ACHN (cell line): Measurements from ENCODE around the gene MRPS26.
A peak's percentile ranks its signal among the peaks of the same experiment; 100 is the strongest.
"Not testable (repeated sequence)": the region's sequence is repeated elsewhere in the genome, so short reads cannot be mapped to it uniquely, and the experiment has no call there.

Source experiments
- DNase-seq: peaks from one replicate; pipeline ENCODE4 v3.0.0-alpha.2; 2015
- in situ Hi-C: cut with HindIII; loops from 2 replicates; pipeline ENCODE4 v1.10.0; 2017; ENCODE audit warnings: low sequenced_read_pairs, low pct_ligation_motif_present, low pct_unique_long_range_greater_than_20kb

MRPS26 gene

DNA sequence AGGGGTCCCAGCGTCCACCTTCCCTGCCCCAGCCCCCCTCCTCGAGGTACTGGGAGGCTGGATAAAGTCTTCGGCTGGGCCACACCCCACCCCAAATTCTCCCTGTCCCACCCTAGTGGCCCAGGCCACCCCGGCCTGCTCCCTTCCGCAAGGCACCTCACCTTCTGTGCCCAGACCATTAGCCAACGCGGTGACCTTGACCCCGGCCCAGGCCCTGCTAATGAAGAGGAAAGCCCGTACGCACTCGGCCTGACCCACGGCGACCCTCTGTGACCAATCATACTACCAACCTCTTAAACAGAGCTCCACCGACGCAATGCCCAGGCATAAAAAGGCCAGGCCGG, 25.4 kb downstream of the MRPS26 start:
- in situ Hi-C loops: no loop called here

DNA sequence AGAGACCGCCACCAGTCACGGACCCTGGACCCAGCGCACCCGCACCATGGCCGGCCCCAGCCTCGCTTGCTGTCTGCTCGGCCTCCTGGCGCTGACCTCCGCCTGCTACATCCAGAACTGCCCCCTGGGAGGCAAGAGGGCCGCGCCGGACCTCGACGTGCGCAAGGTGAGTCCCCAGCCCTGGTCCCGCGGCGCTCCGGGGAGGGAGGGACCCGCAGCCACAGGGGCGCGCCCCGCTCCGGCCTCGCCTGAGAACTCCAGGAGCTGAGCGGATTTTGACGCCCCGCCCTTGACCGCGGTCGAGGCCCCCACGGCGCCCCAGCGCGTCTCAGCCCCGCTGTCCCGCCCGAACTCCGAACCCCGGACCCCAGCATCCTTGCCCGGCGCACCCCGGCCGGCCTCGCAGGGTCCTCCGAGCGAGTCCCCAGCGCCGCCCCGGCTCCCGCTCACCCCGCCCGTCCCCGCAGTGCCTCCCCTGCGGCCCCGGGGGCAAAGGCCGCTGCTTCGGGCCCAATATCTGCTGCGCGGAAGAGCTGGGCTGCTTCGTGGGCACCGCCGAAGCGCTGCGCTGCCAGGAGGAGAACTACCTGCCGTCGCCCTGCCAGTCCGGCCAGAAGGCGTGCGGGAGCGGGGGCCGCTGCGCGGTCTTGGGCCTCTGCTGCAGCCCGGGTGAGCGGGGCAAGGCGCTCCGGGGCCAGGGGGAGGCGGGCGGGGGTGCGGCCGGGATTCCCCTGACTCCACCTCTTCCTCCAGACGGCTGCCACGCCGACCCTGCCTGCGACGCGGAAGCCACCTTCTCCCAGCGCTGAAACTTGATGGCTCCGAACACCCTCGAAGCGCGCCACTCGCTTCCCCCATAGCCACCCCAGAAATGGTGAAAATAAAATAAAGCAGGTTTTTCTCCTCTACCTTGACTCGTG, 26.0 kb downstream of the MRPS26 start, which contains the start of gene OXT:
Gene OXT (plus strand): TSS at position 11 of the 920 bp plus-strand sequence. CDS start 36 bp downstream, at position 47.
- in situ Hi-C loops: no loop called here
- no peak for DNase-seq

More for the DNA sequence above, 25.4 kb downstream of the MRPS26 start:
- no peak for DNase-seq

DNA sequence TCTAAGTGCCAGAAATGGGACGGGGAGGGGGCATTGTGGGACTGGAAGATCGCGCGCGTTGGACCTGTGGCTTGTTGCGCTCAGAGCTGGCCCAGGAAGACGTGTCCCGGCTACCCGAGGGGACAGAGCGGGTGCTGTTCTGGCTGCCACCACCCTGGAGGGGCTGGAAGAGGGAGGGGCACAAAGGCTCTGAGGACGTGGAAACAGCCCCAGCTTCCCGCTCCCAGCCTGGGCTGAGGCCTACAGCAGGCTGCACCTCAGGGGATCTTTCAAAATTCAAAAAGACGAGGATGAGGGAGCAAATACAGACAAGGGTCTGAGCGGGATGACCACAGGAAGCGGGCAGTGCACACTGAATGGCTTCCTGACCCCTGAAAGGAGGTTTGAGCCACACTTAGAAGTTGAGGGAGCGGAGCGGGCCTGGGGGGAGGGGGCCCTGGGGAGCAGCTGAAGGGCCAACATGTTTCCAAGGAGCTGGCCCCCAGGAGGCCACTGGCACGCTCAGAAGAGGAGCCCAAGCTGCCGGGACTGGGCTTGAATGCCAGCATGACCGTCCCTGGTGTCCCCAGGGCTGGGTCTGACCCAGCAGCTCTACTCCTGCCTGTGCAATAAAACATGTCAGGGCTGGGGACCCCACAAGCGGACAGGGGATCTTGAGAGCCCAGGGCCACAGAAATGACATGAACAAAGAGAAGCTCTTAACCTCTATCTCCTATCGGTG, 26.8 kb downstream of the MRPS26 start:
- DNase-seq: no peak
- in situ Hi-C loops: no loop called here

DNA sequence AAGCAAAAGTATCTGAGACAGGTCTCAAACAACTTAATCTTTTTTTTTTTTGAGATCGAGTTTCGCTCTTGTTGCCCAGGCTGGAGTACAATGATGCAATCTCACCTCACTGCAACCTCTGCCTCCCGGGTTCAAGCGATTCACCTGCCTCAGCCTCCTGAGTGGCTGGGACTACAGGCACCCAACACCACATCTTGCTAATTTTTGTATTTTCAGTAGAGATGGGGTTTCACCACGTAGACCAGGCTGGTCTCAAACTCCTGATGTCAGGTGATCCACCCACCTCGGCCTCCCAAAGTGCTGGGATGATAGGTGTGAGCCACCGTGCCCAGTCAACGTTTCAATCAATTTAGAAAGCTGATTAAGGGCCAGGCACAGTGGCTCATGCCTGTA, 27.4 kb downstream of the MRPS26 start:
- DNase-seq, in situ Hi-C loops: not testable (repeated sequence)

DNA sequence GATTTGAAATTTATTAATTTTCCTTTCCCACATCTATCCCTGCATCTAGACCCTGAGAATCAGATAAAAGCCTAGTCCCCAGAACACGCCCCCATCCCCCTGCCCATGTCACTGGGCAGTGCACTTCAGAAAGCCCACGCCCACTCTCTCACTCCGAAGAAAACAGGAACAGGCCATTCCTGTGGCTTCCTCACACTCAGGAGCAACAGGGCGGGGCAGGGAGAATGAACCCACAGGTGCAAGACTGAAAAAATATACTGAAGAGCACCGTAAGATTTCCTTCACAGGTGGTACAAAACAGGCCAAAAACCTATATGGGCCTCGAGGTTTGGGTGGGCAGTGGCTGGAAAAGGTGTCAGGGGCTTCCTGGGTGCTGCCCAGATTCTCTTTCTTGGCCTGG, 29.0 kb downstream of the MRPS26 start:
- in situ Hi-C loops: no loop called here
- DNase-seq: no peak

DNA sequence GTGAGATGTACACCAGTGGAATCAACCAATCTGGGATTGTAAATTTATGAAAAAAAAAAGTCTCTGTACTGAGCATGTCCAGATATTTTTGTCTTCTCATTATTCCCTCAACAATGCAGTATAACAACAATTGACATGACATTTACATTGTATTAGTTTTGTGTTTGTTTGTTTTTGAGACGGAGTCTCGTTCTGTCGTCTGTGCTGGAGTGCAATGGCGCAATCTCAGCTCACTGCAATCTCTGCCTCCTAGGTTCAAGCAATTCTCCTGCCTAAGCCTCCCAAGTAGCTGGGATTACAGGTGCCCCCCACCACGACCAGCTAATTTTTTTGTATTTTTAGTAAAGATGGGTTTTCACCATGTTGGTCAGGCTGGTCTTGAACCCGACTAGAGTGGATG, 29.5 kb downstream of the MRPS26 start:
- in situ Hi-C loops, DNase-seq: not testable (repeated sequence)

DNA sequence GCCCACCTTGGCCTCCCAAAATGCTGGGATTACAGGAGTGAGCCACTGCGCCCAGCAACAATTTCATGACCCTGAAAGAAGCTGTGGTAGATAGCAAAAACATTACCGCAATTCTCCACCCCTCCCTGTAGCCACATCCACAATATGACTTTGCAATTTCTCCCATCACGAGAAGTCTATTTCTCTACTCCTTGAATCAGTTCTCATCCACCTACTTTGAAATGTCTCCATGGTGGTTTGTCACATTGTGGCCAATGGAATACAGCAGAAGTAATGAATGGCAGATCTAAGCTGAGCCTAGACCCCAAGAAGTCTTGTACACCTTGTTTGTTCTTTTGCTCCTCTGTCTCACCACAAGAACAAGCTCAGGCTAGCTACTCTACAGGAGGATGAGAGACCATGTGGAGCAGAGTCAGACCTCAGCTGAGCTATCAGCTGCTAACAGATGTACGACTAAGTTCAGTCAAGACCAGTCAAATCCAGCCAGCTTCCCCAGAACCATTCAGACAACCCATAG, 31.8 kb downstream of the MRPS26 start:
- in situ Hi-C loops: no loop called here
- DNase-seq: no peak

DNA sequence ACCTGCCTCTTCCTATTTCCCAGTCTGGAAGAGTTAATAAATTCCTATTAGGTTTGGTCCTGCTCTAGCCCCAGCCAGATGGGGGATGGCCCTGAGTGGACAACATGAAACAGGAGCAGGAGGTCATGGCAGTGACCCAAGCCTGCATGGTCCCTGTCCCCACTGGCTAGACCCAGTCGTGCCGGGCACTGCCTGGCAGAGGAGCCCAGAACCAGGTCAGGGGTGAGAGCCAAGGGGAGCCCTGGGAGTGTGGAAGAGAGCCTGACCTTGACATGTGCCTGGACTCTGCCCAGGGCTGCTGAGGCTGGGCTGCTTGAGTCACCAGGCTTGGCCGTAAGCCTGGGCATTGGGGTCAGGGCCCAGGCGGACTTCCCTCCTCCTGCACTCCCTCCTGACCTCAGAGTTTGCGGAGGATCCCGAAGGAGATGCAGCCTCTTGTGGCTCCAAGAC, 35.1 kb downstream of the MRPS26 start:
- DNase-seq: peak; percentile 85
- in situ Hi-C loops: no loop called here

DNA sequence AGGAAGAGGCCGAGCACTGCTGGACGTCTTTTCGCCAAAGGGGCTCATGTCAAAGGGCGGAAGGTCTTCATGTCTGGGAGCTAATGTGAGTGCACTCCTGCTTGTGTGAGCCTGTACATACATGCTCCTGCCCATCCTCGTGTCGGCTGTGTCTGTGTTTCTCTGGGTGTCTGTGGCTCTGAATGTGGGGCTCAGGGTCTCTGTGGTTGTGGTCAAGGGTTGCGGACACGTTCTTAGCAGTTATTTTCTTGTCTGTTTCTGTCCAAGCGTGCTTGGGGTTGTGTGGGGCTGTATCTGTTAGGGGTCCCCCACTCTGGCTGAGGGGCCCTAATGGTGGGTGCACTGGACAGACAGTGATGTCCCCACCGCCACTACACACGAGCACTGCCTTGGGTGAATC, 35.8 kb downstream of the MRPS26 start:
- DNase-seq: peak; percentile 6
- in situ Hi-C loops: no loop called here

DNA sequence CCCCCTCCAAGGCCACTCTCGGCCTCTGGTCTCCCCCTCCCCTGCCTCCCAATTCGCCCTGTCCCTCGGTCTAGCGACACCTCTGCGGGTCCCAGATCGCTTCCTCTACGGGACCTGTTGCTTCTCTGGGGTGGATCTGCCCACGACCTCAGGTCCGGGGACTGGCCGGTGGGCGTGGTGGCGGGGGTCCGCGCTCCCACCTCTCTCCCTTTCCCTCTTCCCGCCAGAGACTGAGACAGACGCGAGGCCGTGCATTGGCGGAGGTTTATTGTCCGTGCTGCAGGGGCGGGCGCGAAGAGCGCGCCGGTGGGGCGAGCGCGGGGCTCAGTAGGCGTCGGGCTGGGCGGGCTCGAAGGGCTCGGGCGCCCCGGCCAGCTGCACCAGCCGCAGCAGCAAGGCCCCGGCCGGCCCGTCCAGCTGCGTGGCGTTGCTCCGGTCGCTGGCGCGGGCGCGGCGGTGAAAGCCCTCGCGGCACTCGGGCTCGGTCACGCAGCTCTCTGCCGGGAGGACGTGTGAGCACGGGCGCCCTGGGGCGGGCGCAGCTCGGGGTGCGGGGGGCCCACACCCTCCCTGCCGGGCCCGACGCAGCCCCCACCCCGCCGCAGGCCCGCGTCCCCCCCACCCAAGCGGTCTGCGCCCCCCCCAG, 36.6 kb downstream of the MRPS26 start:
- DNase-seq: no peak
- in situ Hi-C loops: no loop called here

DNA sequence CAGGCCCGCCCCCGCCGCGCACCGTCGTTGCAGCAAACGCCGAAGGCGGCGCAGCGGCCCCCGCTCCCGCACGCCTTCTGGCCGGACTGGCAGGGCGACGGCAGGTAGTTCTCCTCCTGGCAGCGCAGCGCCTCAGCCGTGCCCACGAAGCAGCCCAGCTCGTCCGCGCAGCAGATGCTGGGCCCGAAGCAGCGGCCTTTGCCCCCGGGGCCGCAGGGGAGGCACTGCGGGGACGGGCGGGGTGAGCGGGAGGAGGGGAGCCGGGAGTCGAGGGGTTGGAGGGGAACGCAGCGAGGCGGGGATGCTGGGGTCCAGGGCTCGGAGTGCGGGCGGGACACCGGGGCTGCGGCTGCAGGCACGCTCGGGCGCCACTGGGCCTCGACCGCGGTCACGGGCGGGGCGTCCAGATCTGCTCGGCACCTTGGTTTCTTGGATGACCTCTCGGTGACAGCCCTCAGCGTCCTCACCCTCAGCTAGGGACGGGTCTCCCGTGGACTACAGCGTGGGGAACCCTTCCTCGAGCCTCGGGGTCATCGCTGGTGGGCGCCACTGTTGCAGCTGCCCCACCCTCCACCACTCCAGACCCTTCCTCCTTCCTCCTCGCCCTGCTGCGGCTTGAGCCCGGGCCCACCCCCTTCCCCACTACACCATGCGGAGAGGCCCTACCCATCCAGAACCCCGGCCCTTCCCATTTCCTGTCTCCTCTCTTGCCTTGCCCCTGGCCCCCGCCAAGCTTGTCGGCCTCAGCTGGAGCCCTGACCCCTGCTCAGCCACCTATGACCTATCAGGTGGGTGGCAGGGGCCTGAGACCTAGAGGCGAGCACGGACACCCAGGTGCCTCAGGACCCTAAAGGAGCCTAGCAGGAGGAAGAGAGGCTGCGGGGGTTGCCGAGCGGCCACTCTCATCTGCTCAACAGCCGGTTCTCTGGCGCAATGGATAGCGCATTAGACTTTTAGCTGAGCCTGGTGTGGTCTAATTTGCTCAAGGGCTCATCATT, 37.4 kb downstream of the MRPS26 start:
- in situ Hi-C loops: no loop called here
- no peak for DNase-seq

DNA sequence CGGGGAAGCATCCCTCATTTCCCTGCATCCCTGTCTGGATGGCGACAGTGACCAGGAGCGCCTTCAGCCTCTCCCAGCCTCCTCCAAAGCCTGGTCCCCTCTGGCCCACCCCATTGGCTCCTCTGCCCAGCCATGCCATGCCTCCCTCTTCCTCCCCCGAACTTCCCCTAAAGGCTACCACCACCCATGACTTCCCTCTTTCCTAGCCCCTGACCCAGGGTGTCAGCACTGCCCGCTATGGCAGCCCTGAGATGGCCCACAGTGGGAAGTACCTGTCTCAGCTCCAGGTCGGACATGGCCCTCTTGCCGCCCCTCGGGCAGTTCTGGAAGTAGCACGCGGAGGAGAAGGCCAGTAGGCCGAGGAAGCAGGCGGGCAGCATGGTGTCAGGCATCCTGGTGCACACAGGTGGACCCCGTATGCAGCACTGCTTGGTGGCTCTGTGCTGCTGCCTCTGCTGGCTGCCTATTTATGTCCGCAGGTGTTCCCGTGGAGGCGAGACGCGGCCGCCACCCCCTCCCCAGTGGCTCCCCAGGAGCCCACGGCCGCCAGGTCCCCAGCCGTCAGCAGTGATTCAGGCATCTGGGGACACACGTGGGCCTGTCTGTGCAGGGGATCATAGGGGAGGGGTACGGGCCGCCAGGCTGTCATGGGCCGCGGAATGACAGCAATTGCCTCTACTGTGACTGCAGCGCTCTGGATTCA, 38.6 kb downstream of the MRPS26 start, which contains the start of gene AVP:
Gene AVP (minus strand): TSS at position 442 of the 703 bp plus-strand sequence. CDS start 50 bp downstream, at position 392.
- no peak for DNase-seq
- in situ Hi-C loops: no loop called here

DNA sequence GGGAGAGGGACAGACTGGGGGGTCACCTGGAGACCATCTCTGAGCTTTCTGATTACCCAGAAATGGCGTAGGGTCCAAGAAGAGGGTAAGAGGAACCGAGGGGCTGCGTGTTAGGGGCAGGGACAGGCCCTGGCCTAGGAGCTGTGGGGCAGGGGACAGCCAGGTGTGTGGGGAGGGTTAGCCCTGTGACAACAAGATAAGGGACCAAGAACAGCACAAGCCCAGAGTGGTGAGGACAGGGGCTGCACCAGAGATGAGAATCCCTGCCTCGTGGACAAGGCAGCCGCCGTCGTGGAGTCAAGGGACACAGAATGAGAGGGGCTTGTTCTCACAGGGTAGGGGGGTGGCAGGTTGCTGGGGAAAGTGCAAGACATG, 39.1 kb downstream of the MRPS26 start:
- DNase-seq: no peak
- in situ Hi-C loops: no loop called here

DNA sequence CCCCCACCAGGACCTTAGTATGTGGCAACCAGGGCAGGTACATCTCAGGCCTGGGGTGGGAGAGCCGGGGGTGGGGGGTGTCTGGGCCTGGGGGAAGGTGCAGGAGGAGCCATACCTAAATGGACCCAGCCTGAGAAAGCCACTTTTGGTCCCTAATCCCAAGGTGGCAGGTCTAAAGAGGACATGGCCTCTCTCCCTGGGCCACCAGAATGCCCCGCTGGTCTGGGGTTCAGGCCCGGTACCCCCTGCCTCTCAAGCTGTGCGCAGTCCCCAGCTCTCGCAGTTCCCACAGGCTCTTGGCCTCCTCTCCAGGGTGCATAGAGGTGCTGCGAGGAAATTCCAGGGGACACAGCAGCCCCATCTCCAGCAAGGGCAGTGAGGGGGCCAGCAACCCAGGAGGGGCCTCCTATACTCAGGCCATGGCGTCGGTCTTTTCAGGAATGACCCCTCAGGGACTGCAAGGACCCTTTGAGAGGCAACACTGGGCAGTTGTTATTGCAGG, 39.8 kb downstream of the MRPS26 start:
- no peak for DNase-seq
- in situ Hi-C loops: no loop called here

DNA sequence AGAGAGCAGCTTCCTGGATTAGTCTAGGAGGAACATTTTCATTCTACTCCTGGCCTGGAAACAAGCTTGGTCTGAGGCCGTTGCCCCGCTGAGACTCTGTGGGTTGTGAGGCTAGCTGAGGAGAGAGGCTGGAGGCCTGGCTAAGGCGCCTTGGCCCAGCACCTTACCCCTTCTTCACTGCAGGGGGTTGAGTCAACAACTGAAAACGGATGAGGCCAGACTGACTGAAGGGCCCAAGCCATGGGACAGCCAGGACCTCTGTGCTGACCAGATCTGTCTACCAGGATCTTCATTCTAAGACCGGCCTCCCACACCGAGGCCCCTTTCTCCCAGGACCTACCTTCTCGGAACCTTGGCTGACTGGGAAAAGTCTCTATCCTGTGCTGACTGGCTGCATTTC, 42.2 kb downstream of the MRPS26 start:
- in situ Hi-C loops: no loop called here
- DNase-seq: no peak

DNA sequence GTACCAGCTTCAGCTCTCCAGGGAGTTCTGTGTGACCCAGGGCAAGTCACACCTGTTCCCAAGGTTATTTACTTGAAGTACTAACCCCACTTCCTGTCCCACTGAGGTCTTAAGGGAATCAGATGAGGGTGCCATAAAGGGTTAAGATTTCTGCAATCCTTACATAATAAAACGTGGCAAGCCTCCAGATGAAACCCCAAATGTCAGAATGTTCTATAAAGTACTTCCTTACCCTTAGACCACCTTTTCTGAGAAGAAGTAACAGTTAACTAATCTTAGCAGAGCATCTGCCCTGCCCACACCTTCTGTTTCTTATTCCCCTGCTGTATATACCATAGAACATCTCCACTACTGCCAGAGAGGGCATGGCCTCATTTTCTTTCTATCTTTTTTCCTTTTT, 44.7 kb downstream of the MRPS26 start:
- DNase-seq: no peak
- in situ Hi-C loops: no loop called here
